Mammary epithelial cell (primary cell): ENCODE results near the gene MOGAT3.

Experiments
- CTCF ChIP-seq, 2 donors: IDR thresholded peaks in 1 of 2; conservative IDR thresholded peaks in 1 of 2; 2 replicates each; pipeline ENCODE4 v1.5.1; 2011 to 2012; ENCODE audit warnings: inconsistent platforms in 2 of 2, low read length in 2 of 2, mild to moderate bottlenecking in 2 of 2, control low read depth in 1 of 2, low read depth in 1 of 2; ENCODE audit not compliant: insufficient read depth in 1 of 2; ENCODE audit errors: extremely low read depth in 1 of 2
- EZH2 ChIP-seq: IDR thresholded peaks from 2 replicates; pipeline ENCODE4 v1.6.1; 2012; ENCODE audit warnings: low read length, inconsistent platforms, borderline replicate concordance

- no peak for TF ChIP-seq CTCF (conservative IDR thresholded peaks at IDR 0.05 in 1 of 2, IDR thresholded peaks at IDR 0.05 in 1 of 2; ENCODE audit: extremely low read depth in 1 of 2, insufficient read depth in 1 of 2, low read depth in 1 of 2, low read length in 2 of 2)
- no peak for TF ChIP-seq EZH2
Measured at GRCh38 chr7:101220295-101220694, 19.5 kb upstream of the MOGAT3 start.
